Choroid plexus epithelial cell (primary cell): ENCODE measurements around the gene ADAMTS17.
A peak's percentile ranks its signal among the peaks of the same experiment; 100 is the strongest.

Experiments used
- DNase-seq: peaks from one replicate; pipeline ENCODE4 v3.0.0-alpha.2; 2010; ENCODE audit warnings: low read depth
- H3K4me3 ChIP-seq: 2 replicates; pipeline ENCODE4 v1.5.1; 2011; ENCODE audit warnings: low read depth, mild to moderate bottlenecking, control low read depth, low read length, moderate library complexity
- TF ChIP-seq, protein P1 (sequence below): conservative IDR thresholded peaks from 2 replicates; pipeline ENCODE4 v1.5.1; 2011; ENCODE audit warnings: low read depth, mild to moderate bottlenecking, control low read depth, inconsistent platforms, low read length, moderate library complexity

Gene ADAMTS17

DNA sequence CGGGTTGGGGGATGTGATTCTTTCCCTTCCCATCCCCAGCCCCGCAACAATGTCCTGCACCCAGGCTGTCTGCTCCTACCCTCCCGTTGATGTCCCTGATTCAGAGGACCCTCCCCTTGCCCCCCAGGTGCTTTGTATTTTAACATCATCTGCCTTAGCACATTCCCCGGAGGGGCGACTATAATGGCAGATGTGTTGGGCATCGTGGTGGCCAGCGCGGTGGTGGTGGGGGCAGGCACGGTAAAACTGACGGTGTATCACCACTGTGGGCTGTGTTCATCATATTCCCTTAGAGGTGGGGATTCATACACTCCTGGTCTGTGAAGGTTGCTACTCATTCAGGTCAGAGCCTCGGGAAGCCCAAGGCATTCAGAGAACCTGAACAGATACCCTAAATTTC is 173.0 kb downstream of the ADAMTS17 start:
- no peak for DNase-seq
- TF ChIP-seq, protein P1, sequence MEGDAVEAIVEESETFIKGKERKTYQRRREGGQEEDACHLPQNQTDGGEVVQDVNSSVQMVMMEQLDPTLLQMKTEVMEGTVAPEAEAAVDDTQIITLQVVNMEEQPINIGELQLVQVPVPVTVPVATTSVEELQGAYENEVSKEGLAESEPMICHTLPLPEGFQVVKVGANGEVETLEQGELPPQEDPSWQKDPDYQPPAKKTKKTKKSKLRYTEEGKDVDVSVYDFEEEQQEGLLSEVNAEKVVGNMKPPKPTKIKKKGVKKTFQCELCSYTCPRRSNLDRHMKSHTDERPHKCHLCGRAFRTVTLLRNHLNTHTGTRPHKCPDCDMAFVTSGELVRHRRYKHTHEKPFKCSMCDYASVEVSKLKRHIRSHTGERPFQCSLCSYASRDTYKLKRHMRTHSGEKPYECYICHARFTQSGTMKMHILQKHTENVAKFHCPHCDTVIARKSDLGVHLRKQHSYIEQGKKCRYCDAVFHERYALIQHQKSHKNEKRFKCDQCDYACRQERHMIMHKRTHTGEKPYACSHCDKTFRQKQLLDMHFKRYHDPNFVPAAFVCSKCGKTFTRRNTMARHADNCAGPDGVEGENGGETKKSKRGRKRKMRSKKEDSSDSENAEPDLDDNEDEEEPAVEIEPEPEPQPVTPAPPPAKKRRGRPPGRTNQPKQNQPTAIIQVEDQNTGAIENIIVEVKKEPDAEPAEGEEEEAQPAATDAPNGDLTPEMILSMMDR = no peak
- H3K4me3 ChIP-seq = no peak overlapping the region

DNA sequence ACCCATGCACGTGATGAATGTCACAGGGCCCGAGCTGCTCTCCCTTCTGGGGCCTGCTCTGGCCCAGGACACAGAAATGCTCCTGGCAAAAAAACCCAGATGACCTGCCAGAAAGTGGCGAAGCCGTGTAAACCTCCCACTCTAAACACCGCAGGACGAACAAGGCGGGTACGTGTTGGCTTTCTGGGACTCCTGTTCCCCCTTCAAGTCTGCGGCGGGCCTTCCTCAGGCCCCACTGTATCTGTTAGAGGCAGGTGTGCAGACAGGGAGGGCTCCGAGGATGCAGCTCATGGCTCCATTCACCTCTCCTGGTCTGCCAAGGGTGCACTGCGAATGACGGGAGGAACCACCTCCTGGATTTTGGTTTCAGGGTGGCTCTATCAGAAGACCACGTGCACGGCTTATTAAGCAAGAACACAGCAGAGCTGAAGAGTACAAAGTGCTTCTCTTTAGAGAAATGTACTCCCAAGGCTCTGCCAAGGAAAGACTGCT is 173.8 kb downstream of the ADAMTS17 start:
- no peak for DNase-seq
- TF ChIP-seq, protein P1 = no peak
- no peak overlapping the region for H3K4me3 ChIP-seq

DNA sequence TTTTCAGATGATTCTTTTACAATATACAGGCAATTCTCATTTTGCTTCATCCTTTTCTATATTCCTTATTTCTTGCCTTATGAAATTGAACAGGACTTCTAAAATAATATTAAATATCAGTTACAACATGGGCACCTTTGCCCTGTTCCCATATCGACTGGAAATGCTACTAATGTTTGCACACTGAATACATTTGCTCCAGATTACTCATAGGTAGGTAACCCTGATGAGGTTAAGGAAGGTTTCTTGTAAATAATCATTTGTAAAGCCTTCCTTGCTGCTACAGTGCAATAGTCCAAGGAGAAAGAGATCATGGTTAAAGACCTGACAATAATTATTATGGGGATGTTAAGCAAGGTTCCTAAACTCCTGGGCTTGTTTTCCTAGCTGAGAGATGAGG is 175.5 kb downstream of the ADAMTS17 start:
- DNase-seq = no peak
- no peak overlapping the region for H3K4me3 ChIP-seq
- TF ChIP-seq, protein P1 = no peak

DNA sequence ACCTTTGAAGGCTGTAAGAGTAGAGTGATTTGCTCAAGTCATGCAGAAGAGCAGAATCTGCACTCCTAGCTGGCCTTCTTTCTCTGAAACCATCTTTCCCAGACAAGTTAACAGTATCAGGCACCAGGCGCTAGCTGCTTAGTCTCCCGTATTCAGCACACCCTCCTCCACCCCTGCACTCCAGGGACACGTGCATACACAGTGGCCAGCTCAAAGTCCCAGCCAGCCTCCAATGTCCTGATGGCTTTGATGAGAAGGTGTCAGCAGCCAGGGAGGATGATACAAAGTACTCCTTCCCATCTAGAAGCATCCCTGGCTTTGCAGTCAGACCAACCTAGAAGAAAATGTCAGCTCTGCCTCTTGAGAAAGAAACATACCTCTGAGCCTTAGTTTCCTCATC is 177.8 kb downstream of the ADAMTS17 start:
- DNase-seq = no peak
- TF ChIP-seq, protein P1 = no peak
- no peak overlapping the region for H3K4me3 ChIP-seq

DNA sequence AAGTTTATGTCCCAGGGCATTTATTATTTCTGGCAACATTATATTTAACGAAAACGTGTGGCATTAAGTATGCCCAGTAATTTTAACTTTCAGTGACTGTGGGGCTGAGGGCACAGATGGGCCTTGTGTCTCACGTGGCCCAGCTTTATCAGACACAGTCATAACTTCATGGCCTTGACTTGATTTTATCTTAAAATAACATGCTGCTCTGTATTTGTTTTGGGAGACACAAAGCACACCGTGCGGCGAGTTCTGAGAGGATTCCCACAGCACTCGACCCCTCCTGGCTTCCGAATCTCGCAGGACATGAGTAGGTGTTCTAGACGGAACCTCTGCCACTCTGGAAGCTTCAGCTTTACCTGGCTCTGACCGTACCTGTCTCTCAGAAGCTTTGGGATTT is 180.8 kb downstream of the ADAMTS17 start:
- DNase-seq = no peak
- H3K4me3 ChIP-seq = no peak overlapping the region
- TF ChIP-seq, protein P1 = no peak

DNA sequence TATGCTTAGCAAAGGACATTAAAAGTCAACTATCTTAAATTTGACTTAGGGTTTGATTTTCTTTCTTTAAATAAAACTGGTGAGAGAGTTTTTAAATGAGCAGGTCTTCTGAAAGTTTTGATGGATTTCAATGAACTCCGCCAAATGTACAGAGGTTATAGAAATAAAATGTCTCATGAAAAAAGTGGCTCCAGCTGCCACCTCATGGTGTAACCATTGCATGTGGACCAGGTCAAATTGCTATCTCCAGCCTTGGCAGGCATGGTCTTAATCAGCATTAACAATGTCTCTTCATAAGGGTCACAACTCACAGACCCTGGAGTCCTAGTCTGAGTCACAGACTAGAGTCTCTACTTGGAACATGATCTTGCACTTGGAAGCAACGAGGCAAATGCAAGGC is 182.3 kb downstream of the ADAMTS17 start:
- TF ChIP-seq, protein P1 = peak; percentile 6
- no peak overlapping the region for H3K4me3 ChIP-seq
- DNase-seq = no peak

DNA sequence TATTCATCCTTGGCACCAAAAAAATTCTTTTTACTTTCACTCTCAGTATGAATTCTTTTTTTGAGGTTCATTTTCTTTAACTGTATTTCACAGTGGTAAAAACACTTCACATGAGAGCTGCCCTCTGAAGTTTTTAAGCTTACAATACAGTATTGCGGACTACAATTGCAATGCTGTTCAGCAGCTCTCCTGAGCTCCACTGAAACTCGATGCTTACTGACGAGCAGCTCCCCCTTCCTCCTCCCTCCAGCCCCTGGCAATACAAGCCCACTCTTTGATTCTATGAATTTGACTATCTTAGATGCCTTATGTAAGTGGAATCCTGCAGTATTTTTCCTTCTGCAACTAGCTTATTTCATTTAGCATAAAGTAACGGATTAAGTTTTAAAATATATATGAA is 183.4 kb downstream of the ADAMTS17 start:
- TF ChIP-seq, protein P1 = no peak
- no peak for DNase-seq
- no peak overlapping the region for H3K4me3 ChIP-seq
